ENCODE measurements around the gene LTC4S.
A peak's percentile ranks its signal among the peaks of the same experiment; 100 is the strongest.
"Not testable (repeated sequence)": the region's sequence is repeated elsewhere in the genome, so short reads cannot be mapped to it uniquely, and the experiment has no call there.

Gene LTC4S

GRCh38 chr5:179827680-179828079, 33.9 kb downstream of the LTC4S start:
- DNase-seq, result peak; percentile 70

- DNase-seq, result no peak
These were observed 35.1 kb downstream of the LTC4S start for GRCh38 chr5:179828756-179829421.

GRCh38 chr5:179829732-179830435, 36.1 kb downstream of the LTC4S start:
- no peak for DNase-seq

- DNase-seq, result no peak
These were observed 37.2 kb downstream of the LTC4S start for GRCh38 chr5:179830818-179831468.

GRCh38 chr5:179832039-179832745, 38.4 kb downstream of the LTC4S start:
- no peak for DNase-seq

GRCh38 chr5:179833056-179833708, 39.4 kb downstream of the LTC4S start:
- no peak for DNase-seq

GRCh38 chr5:179833709-179834070, 39.9 kb downstream of the LTC4S start:
- DNase-seq, result no peak

GRCh38 chr5:179834120-179834519, 40.3 kb downstream of the LTC4S start:
- DNase-seq, result no peak

- not testable (repeated sequence) for DNase-seq
These were observed 41.1 kb downstream of the LTC4S start for GRCh38 chr5:179834871-179835270.

GRCh38 chr5:179836225-179837019, 42.6 kb downstream of the LTC4S start:
- peak; percentile 58 for DNase-seq

GRCh38 chr5:179837076-179838011, 43.6 kb downstream of the LTC4S start:
- DNase-seq, result no peak

- no peak for DNase-seq
These were observed 45.8 kb downstream of the LTC4S start for GRCh38 chr5:179839328-179840256.

- DNase-seq, result no peak
These were observed 46.5 kb downstream of the LTC4S start for GRCh38 chr5:179840321-179840720.

- DNase-seq, result no peak
These were observed 47.0 kb downstream of the LTC4S start for GRCh38 chr5:179840766-179841165.

- DNase-seq, result no peak
These were observed 47.8 kb downstream of the LTC4S start for GRCh38 chr5:179841621-179842020.
